Loucy (cell line): ENCODE measurements around the gene SPC24.

Source experiments
- H2AFZ ChIP-seq: fragments of 200-600 bp; sonication (generic); 2 replicates; pipeline ENCODE4 v1.6.0; 2016; ENCODE audit warnings: antibody characterized with exemption, mild to moderate bottlenecking, low read length, moderate library complexity
- H3F3A ChIP-seq: fragments of 200-600 bp; 2 replicates; pipeline ENCODE4 v1.6.0; 2016; ENCODE audit warnings: antibody characterized with exemption, low read depth, mild to moderate bottlenecking
- H3K27me3 ChIP-seq: fragments of 200-600 bp; sonication (generic); 2 replicates; pipeline ENCODE4 v1.6.1; 2014; ENCODE audit warnings: low read length, mild to moderate bottlenecking; ENCODE audit not compliant: insufficient read depth, poor library complexity, severe bottlenecking
- H3K36me3 ChIP-seq: fragments of 200-600 bp; sonication (generic); 2 replicates; pipeline ENCODE4 v1.6.1; 2016; ENCODE audit warnings: low read length; ENCODE audit not compliant: insufficient read depth
- H3K4me1 ChIP-seq: fragments of 200-600 bp; sonication (generic); 2 replicates; pipeline ENCODE4 v1.5.1; 2014; ENCODE audit warnings: low read length, mild to moderate bottlenecking; ENCODE audit not compliant: insufficient read depth, poor library complexity, severe bottlenecking
- H3K4me2 ChIP-seq: fragments of 200-600 bp; sonication (generic); 2 replicates; pipeline ENCODE4 v1.6.0; 2014; ENCODE audit warnings: antibody characterized with exemption, low read length, low read depth, mild to moderate bottlenecking; ENCODE audit not compliant: poor library complexity, severe bottlenecking
- H3K4me3 ChIP-seq: fragments of 200-600 bp; sonication (generic); 2 replicates; pipeline ENCODE4 v1.5.1; 2014; ENCODE audit warnings: low read length, mild to moderate bottlenecking, mixed read lengths; ENCODE audit not compliant: poor library complexity, severe bottlenecking
- H3K79me2 ChIP-seq: fragments of 200-600 bp; sonication (generic); 2 replicates; pipeline ENCODE4 v1.6.1; 2014; ENCODE audit warnings: low read length; ENCODE audit not compliant: insufficient read depth
- H3K9ac ChIP-seq: fragments of 200-600 bp; sonication (generic); 2 replicates; pipeline ENCODE4 v1.6.0; 2014; ENCODE audit warnings: mild to moderate bottlenecking, low read depth, low read length, moderate library complexity; ENCODE audit not compliant: poor library complexity, severe bottlenecking
- H3K9me2 ChIP-seq: fragments of 200-600 bp; sonication (generic); replicated peaks from 2 replicates; pipeline ENCODE4 v1.6.1; 2016; ENCODE audit warnings: low read depth, low read length, mixed read lengths
- H3K9me3 ChIP-seq: fragments of 200-600 bp; sonication (generic); 2 replicates; pipeline ENCODE4 v1.6.1; 2014; ENCODE audit warnings: mild to moderate bottlenecking, antibody characterized with exemption, low read length, low read depth; ENCODE audit not compliant: insufficient read depth
- H4K20me1 ChIP-seq: fragments of 200-600 bp; sonication (generic); 2 replicates; pipeline ENCODE4 v1.6.0; 2014; ENCODE audit warnings: antibody characterized with exemption, low read length, mild to moderate bottlenecking; ENCODE audit not compliant: insufficient read depth, poor library complexity, severe bottlenecking
- EZH2phosphoT487 ChIP-seq: fragments of 200-600 bp; IDR thresholded peaks from 2 replicates; pipeline ENCODE4 v1.6.1; 2018; ENCODE audit warnings: antibody characterized with exemption, mild to moderate bottlenecking, moderate library complexity, borderline replicate concordance
- TF ChIP-seq, protein P1 (sequence below): fragments of 200-600 bp; sonication (generic); conservative IDR thresholded peaks from 2 replicates; pipeline ENCODE4 v1.5.1; 2014; ENCODE audit warnings: mild to moderate bottlenecking, antibody characterized with exemption, low read length

SPC24 gene

DNA sequence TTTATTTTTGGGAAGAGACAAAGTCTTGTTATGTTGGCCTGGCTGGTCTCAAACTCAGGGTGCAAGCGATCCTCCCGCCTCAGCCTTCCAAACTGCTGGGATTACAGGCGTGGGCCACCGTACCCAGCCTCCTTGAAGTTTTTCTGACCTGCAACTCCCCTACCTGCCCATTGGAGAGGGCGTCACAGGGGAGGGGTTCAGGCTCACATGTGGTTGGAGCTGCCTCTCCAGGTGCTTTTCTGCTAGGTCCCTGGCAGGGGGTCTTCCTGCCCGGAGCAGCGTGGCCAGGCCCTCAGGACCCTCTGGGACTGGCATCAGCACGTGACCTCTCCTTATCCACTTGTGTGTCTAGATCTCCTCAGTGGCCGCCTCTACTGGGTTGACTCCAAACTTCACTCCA is 39.1 kb downstream of the SPC24 start:
- no peaks in the 10 kb centered on the region for H3K27me3 ChIP-seq
- H3F3A ChIP-seq: no peaks in the 10 kb centered on the region
- no peak overlapping the region for H3K4me3 ChIP-seq
- TF ChIP-seq, protein P1, sequence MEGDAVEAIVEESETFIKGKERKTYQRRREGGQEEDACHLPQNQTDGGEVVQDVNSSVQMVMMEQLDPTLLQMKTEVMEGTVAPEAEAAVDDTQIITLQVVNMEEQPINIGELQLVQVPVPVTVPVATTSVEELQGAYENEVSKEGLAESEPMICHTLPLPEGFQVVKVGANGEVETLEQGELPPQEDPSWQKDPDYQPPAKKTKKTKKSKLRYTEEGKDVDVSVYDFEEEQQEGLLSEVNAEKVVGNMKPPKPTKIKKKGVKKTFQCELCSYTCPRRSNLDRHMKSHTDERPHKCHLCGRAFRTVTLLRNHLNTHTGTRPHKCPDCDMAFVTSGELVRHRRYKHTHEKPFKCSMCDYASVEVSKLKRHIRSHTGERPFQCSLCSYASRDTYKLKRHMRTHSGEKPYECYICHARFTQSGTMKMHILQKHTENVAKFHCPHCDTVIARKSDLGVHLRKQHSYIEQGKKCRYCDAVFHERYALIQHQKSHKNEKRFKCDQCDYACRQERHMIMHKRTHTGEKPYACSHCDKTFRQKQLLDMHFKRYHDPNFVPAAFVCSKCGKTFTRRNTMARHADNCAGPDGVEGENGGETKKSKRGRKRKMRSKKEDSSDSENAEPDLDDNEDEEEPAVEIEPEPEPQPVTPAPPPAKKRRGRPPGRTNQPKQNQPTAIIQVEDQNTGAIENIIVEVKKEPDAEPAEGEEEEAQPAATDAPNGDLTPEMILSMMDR: no peak
- no peak for TF ChIP-seq EZH2phosphoT487
- peaks cover 32% of the 10 kb centered on the region for H4K20me1 ChIP-seq
- H3K9me2 ChIP-seq: no peaks in the 10 kb centered on the region
- H3K9ac ChIP-seq: no peak overlapping the region
- H3K4me2 ChIP-seq: no peak overlapping the region
- H3K36me3 ChIP-seq: peaks cover 95% of the 10 kb centered on the region
- H3K79me2 ChIP-seq: no peaks in the 10 kb centered on the region
- no peaks in the 10 kb centered on the region for H3K4me1 ChIP-seq
- H3K9me3 ChIP-seq: no peaks in the 10 kb centered on the region
- no peak overlapping the region for H2AFZ ChIP-seq

DNA sequence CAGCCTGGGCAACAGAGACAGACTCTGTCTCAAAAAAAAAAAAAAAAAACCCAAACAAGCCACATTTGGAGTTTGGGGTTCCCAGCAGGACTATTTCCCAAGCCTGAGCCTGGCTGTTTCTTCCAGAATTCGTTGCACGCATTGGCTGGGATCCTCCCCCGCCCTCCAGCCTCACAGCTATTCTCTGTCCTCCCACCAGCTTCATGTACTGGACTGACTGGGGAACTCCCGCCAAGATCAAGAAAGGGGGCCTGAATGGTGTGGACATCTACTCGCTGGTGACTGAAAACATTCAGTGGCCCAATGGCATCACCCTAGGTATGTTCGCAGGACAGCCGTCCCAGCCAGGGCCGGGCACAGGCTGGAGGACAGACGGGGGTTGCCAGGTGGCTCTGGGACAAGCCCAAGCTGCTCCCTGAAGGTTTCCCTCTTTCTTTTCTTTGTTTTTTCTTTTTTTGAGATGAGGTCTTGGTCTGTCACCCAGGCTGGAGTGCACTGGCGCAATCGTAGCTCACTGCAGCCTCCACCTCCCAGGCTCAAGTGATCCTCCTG is 39.6 kb downstream of the SPC24 start:
- TF ChIP-seq EZH2phosphoT487: no peak
- TF ChIP-seq, protein P1: no peak
- Histone ChIP-seq H3K9ac (no peak overlapping the region), H3F3A (no peaks in the 10 kb centered on the region), H2AFZ (no peak overlapping the region), H3K27me3 (no peaks in the 10 kb centered on the region), H3K4me3 (no peak overlapping the region), H3K9me2 (no peaks in the 10 kb centered on the region), H3K4me1 (no peaks in the 10 kb centered on the region), H4K20me1 (peaks cover 35% of the 10 kb centered on the region), H3K4me2 (no peak overlapping the region), H3K36me3 (peaks cover 95% of the 10 kb centered on the region), H3K79me2 (no peaks in the 10 kb centered on the region), H3K9me3 (no peaks in the 10 kb centered on the region)

DNA sequence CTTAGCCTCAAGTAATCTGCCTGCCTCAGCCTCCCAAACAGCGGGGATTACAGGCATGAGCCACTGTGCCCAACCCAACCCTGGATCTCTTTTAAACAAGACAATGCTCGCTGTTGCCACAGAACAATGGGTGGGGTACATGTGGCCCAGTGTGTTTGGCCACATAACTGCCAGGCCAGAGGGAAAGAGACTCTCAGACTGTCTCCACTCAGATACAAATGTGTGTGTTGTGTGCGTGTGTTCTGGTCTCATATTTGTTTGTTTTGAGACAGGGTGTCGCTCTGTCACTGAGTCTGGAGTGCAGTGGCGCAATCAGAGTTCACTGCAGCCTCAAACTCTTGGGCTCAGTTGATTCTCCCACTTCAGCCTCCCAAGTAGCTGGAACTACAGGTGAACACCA is 40.5 kb downstream of the SPC24 start:
- Histone ChIP-seq H3K4me1 (no peaks in the 10 kb centered on the region), H4K20me1 (peaks cover 39% of the 10 kb centered on the region), H3F3A (no peaks in the 10 kb centered on the region), H2AFZ (no peak overlapping the region), H3K4me2 (no peak overlapping the region), H3K9me2 (no peaks in the 10 kb centered on the region), H3K79me2 (no peaks in the 10 kb centered on the region), H3K4me3 (no peak overlapping the region), H3K9me3 (no peaks in the 10 kb centered on the region), H3K9ac (no peak overlapping the region), H3K27me3 (no peaks in the 10 kb centered on the region), H3K36me3 (peaks cover 94% of the 10 kb centered on the region)
- TF ChIP-seq, protein P1: no peak
